SK-N-SH treated with all-trans-retinoic acid at 6 μM for 48 hours (cell line): ENCODE data around the gene ELFN2.

Experiments used
- ARNTL ChIP-seq: fragments of 450-650 bp; formaldehyde crosslinking; IDR thresholded peaks from 2 replicates; pipeline ENCODE4 v1.5.0; 2020; ENCODE audit warnings: low read depth, mild to moderate bottlenecking, moderate library complexity, borderline replicate concordance
- ZNF70 ChIP-seq: fragments of 450-650 bp; formaldehyde crosslinking; IDR thresholded peaks from 2 replicates; pipeline ENCODE4 v1.5.0; 2020; ENCODE audit warnings: mild to moderate bottlenecking, moderate library complexity
- TF ChIP-seq, protein P1 (sequence below): fragments of 250-450 bp; sonication (Bioruptor Pico); IDR thresholded peaks from 2 replicates; pipeline ENCODE4 v1.8.0; 2020; ENCODE audit warnings: mild to moderate bottlenecking, moderate library complexity, borderline replicate concordance

DNA sequence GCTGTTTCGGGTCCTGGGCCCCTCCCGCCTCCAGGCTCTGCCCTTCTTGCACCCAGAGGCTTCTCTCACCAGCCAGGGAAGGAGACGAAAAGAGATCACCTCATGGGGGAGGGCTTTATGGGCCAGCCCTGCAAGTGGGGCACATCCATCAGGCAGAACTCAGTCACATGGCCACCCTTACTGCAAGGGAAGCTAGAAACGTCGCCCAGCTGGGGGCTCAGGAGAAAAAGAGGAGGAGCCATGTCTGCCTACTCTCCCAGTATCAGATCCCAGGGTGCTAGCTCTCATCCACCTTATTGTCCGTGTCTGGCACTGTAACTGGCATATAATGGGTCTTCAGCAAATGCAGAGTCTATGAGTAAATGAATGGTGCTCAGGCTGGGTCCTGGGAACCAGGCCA is 34.7 kb upstream of the ELFN2 start:
- TF ChIP-seq ZNF70 (CRISPR knock-in tag), result no peak
- no peak for TF ChIP-seq ARNTL (CRISPR knock-in tag)
- TF ChIP-seq, protein P1, sequence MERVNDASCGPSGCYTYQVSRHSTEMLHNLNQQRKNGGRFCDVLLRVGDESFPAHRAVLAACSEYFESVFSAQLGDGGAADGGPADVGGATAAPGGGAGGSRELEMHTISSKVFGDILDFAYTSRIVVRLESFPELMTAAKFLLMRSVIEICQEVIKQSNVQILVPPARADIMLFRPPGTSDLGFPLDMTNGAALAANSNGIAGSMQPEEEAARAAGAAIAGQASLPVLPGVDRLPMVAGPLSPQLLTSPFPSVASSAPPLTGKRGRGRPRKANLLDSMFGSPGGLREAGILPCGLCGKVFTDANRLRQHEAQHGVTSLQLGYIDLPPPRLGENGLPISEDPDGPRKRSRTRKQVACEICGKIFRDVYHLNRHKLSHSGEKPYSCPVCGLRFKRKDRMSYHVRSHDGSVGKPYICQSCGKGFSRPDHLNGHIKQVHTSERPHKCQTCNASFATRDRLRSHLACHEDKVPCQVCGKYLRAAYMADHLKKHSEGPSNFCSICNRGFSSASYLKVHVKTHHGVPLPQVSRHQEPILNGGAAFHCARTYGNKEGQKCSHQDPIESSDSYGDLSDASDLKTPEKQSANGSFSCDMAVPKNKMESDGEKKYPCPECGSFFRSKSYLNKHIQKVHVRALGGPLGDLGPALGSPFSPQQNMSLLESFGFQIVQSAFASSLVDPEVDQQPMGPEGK (CRISPR knock-in tag), result no peak
